ENCODE results near the gene SLC6A13.

Gene SLC6A13

GRCh38 chr12:213527-213932 is 49.1 kb downstream of the SLC6A13 start:
- no peak for DNase-seq

- no peak for DNase-seq
Observed at GRCh38 chr12:212715-213526, 49.7 kb downstream of the SLC6A13 start.

- DNase-seq, result no peak
Observed at GRCh38 chr12:212415-212714, 50.3 kb downstream of the SLC6A13 start.

- DNase-seq, result no peak
Observed at GRCh38 chr12:211639-212414, 50.8 kb downstream of the SLC6A13 start.

- no peak for DNase-seq
Observed at GRCh38 chr12:211142-211465, 51.5 kb downstream of the SLC6A13 start.

GRCh38 chr12:210277-211141 is 52.1 kb downstream of the SLC6A13 start:
- DNase-seq, result no peak

- no peak for DNase-seq
Observed at GRCh38 chr12:209851-210250, 52.8 kb downstream of the SLC6A13 start.

GRCh38 chr12:209246-209645 is 53.4 kb downstream of the SLC6A13 start:
- no peak for DNase-seq

- DNase-seq, result no peak
Observed at GRCh38 chr12:208813-209212, 53.8 kb downstream of the SLC6A13 start.

- no peak for DNase-seq
Observed at GRCh38 chr12:207804-208203, 54.8 kb downstream of the SLC6A13 start.

- no peak for DNase-seq
Observed at GRCh38 chr12:206746-207440, 55.7 kb downstream of the SLC6A13 start.

GRCh38 chr12:205026-205425 is 57.6 kb downstream of the SLC6A13 start:
- DNase-seq, result no peak

GRCh38 chr12:204261-204678 is 58.4 kb downstream of the SLC6A13 start:
- DNase-seq, result no peak

- peak; percentile 29 to 52 for DNase-seq
Observed at GRCh38 chr12:203462-204260, 59.0 kb downstream of the SLC6A13 start.

- DNase-seq, result no peak
Observed at GRCh38 chr12:203074-203461, 59.6 kb downstream of the SLC6A13 start.

GRCh38 chr12:202081-202731 is 60.4 kb downstream of the SLC6A13 start:
- no peak for DNase-seq

GRCh38 chr12:201361-201760 is 61.3 kb downstream of the SLC6A13 start:
- DNase-seq, result no peak

GRCh38 chr12:198705-199104 is 63.9 kb downstream of the SLC6A13 start:
- DNase-seq, result no peak

GRCh38 chr12:197911-198695 is 64.5 kb downstream of the SLC6A13 start:
- DNase-seq, result no peak

- DNase-seq, result no peak
Observed at GRCh38 chr12:197347-197746, 65.3 kb downstream of the SLC6A13 start.

GRCh38 chr12:196436-196835 is 66.2 kb downstream of the SLC6A13 start:
- DNase-seq, result no peak

Data from hippocampal formation (tissue), 2 donors.